HG02981 (cell line): ENCODE results near the gene MYO15A.

Experiments used
- ATAC-seq: cut with Tn5 transposase; IDR thresholded peaks from one replicate; pipeline ENCODE4 v1.9.1; 2021; ENCODE audit warnings: mild to moderate bottlenecking, moderate library complexity; ENCODE audit not compliant: unreplicated experiment

Gene MYO15A

GRCh38 chr17:18184143-18185031, 75.8 kb downstream of the MYO15A start:
- ATAC-seq: no peak

DNA sequence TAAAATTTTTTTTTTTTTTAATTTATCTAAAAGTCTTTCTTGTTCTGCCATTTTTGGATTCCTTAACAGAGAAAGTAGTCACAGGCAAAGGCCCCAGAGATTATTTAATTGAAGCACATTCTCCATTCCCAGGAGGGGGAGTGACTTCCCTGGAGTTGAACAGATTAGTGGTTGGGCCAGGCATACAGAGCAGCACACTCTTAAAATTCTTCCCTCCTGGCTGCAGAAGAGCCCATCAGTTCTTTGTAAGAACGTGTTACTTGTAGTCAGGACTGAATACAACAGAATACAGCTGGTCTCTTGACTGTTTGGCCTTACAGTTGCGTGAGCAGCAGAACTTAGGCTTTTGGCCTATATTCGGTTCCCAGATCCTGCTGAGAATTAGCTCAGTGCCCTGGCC, 76.8 kb downstream of the MYO15A start:
- no peak for ATAC-seq

GRCh38 chr17:18185832-18186626, 77.5 kb downstream of the MYO15A start:
- ATAC-seq: no peak

- no peak for ATAC-seq
These were observed 78.0 kb downstream of the MYO15A start for GRCh38 chr17:18186627-18186982.

- no peak for ATAC-seq
These were observed 78.7 kb downstream of the MYO15A start for GRCh38 chr17:18187226-18187625.

GRCh38 chr17:18187821-18188761, 79.5 kb downstream of the MYO15A start:
- ATAC-seq: no peak

DNA sequence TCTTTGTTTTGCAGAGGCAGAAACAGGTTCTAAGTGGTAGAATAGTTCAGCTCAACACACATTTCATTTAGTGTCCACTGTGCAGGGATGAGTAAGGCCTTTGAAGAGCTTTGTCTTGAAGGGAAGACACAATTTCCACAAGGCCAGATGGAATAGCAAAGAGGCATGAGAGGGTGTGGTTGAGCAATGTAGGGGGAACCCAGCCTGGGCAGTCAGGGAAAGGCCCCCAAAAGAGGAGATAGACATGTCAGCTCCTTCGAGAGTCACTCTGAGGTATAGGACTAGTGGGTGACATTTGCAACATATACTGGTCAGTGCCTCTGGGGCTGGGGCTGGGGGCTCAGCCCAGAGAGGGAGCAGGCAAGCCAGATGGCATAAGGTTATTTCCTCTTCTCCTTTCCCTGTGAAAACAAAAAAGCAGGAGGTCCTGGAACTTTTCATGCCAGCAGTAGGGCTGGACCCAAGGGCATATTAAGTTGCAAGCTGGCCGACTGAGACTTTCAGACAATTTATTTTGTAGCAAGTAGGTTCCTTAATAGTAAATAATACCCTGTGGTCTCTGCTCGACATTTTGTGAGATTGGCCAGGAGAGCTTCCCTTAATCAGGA, 82.2 kb downstream of the MYO15A start:
- ATAC-seq: no peak

GRCh38 chr17:18191236-18191667, 82.7 kb downstream of the MYO15A start:
- ATAC-seq: no peak

DNA sequence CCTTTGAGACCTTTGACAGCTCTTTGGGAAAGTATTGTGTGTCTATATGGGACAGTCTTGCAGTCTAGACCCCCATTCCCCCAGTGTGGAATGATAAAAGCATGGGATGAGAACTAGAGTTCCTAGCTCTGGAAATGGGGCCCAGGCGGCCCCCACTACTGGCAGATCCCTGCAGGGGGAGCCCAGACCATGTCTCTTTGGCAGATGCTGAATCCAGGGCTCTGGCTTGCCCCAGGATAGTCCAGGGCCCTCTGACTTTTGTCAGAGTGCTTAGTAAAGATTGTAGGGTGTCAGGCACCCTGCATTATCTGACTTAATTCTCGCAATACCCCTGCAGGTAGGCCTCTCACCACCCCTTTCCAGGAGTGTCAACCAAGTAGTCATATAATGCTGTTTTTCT, 83.4 kb downstream of the MYO15A start:
- ATAC-seq: no peak

GRCh38 chr17:18194394-18194793, 85.8 kb downstream of the MYO15A start:
- no peak for ATAC-seq

DNA sequence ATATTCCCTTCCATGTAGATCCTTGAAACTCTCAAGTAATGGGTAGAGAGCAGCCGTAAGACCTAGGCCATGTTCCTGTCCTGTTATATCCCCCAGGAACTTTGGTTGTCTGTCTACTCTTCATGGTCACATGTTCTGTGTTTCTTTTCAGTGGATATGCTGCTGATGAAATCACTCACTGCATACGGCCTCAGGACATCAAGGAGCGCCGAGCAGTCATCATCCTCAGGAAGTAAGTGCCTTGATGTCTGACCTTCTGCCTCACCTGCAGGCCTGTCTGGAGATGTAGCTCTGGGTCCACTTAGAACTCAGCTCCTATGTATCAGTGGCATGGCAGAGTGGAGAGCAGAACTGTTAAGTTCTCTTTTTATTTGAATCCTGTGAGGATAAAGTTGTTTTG, 86.2 kb downstream of the MYO15A start:
- ATAC-seq: no peak

DNA sequence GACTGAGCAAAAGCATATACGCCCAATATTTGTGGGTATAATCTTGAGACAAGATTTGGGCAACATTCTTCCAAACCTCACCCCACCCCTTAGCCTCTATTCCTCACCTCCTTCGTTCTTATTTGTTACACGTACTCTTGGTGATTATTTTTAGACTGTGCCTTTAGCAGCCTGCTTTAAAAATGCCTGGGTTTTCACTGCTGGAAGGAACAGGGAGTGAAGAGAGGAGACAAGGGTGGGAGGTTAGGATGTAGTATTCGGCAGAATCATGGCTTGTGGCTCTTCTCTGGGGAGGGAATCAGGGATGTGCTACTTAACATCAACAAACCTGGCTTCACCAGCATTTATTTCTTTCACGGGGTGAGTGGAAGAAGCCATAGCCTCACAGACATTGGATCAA, 86.7 kb downstream of the MYO15A start:
- ATAC-seq: no peak

- ATAC-seq: no peak
These were observed 89.1 kb downstream of the MYO15A start for GRCh38 chr17:18197535-18198194.

DNA sequence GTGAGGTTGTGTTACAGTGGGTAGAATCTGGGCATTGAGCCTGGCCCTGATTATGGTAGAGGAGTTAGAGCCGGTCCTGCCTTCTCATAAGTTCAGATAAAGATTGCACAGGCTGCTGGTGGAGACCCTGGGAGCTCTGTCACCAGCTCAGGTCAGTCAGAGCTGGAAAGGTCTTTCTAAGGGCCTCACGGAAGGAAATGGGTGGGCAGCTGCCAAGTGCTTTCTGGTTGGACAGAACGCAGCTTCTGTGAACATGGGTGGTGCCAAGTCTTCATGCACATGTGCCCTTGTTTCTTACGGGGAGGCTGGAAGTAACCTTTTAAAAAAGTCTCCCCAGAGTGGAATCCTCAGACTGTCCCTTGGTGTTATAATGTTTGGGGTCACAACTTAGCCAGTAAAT, 90.0 kb downstream of the MYO15A start:
- no peak for ATAC-seq

GRCh38 chr17:18201108-18201507, 92.6 kb downstream of the MYO15A start:
- no peak for ATAC-seq

GRCh38 chr17:18203308-18203707, 94.8 kb downstream of the MYO15A start:
- ATAC-seq: no peak

- ATAC-seq: no peak
These were observed 97.3 kb downstream of the MYO15A start for GRCh38 chr17:18205861-18206260.

GRCh38 chr17:18206962-18207361, 98.4 kb downstream of the MYO15A start:
- ATAC-seq: no peak

GRCh38 chr17:18208092-18208491, 99.5 kb downstream of the MYO15A start:
- no peak for ATAC-seq

DNA sequence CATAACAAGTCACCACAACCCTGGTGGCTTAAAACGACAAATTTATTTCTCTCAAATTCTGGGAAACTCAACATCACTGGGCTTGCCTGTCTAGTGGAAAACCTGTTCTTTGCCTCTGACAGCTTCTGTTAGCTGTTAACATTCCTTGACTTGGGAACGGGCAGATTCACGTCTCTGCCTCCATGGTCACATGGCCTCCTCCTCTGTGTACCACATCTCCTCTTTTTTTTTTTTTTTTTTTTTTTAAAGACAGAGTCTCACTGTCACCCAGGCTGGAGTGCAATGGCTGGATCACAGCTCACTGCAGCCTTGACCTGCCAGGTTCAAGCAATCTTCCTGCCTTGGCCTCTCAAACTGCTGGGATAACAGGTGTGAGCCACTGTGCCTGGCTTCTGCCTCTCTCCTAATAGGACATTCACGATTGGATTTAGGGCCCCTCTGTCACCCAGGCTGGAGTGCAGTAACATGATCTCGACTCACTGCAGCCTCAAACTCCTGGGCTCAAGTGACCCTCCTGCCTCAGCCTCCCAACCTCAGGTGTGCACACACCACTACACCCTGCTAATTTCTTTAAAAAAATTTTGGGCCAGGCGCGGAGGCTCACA, 105.2 kb downstream of the MYO15A start:
- ATAC-seq: no peak
